ENCODE data around the gene PHLDA2.
"Not testable (repeated sequence)": the region's sequence is repeated elsewhere in the genome, so short reads cannot be mapped to it uniquely, and the experiment has no call there.

Gene PHLDA2

DNA sequence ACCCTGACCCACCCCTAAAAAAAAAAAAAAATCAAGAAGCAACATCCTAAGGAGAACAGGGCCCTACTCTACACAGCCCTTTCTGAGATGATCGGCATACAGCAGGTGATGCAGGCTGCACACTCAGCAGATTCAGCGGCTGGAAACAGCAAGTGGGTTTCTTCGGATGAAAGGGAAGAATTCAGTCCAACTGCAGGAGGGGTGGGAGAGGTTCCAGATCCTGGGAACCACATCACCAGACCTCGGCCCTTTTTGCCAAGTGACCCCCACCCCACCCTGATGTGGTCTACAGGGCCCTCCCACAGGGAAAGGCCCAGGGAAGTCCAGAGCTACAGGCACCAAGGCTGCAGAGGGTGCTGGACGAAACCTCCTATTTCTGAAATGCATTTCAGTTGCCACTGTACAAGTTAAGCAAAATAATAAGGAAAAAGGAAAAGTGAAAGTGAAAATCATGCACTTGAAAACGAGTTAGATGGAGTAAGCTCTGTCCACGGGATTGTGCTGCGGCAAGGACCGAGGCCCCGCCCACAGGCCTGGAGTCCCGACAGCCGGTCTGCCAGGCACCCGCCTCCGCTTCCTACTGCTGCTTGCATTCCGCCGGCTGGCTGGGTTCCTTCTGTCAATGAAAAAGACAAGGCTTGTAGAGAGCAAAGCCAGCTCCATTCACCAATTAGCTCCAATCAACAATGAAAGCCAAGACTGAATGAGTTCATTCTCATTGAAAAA, 16.0 kb upstream of the PHLDA2 start:
- peak; percentile 17 to 85 (median 66) for DNase-seq

DNA sequence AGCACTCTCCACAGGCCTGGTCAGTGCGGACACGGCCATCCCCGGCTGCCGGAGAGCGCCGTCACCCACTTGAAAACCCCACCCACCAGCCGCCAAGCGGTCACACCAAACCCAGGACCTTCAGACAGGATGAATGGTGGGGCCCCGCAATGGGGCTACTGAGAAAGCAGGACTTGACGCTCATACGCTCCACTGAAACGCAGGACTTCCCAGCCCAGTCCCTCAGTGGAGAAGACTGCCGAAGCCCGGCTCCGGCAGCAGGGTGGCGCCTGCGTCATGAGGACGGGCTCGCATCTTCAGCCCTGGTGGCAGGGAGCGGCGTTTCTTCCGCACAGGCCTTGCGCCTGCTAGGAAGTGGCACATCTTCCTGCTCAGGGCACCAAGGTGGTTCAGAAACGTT, 15.3 kb upstream of the PHLDA2 start:
- no peak for DNase-seq

DNA sequence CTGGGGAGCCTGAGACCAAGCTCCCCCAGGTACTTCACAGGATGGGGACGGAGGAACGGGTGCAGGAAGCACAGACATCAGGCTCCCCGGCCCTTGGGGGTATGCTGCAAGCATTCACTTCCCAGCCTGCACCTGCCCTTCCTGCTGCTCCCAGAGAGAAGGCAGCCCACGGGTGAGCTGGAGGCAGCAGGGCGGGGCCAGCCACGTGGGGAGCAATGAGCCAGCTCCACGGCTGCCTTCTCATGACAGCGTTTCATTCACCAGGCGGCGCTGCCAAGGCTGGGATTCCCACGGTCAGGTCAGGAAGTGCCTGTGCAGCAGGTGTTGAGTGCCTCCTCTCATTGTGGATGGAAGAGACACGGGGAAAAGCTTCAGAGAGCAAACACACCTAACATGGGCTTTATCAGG, 14.5 kb upstream of the PHLDA2 start:
- DNase-seq, result no peak

DNA sequence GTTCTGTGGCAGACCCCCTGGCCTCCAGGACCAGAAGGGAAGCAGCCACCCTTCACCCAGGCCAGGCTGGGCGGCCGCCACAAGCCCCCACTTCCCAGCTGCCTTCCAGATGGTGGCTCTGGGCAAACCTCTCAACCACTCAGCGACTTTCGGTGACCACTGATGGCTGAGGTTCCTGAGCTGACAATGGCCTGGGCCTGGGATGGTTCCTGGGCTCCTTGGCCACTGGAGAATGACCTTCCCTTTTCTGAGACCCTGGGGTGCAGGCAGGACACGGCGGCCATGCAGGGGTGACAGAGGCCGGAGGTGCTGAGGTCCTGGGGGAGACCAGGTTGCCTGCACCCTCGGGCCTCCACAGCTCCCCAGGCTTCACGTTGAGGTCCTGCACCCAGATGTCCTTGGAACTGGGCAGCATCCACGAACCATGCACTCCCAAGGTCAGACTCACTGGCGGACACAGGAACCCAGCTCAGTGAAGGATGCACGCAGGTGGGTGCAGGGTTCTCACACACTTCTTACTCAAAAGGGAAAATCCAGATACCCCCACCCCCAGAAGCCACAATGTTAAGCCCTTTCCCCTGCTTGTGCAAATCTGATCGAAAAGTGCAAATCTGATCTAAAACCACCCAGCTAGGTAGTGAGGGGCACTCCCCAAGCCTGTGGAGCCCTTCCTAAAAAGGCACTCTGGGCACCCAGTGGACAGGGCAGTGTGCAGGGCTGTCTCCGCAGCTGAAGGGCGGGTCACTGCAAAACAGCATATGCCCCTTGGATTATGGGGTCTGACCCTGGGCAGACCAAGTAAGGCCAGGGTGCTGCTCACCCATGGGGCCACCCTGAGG, 13.9 kb upstream of the PHLDA2 start:
- DNase-seq, result no peak

DNA sequence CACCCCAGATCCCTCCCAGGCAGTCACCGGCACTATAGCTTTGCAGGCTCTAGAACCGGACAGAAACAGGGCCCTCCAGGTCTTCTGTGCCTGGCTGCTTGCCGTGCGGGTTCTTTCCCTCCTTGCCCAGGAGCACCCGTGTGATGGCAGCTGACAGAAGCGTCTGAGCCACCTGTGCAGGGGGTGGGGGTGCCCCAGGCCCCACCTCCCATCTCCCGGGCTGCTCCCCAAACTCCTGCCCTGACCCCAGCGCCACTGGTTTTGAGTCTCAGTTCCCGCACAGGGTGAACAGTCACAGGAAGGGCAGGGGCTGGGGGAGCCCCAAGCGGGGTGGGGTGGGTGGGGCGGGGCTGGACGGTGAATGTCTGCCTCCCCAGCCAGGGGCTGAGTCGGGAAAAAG, 13.2 kb upstream of the PHLDA2 start:
- DNase-seq, result no peak

DNA sequence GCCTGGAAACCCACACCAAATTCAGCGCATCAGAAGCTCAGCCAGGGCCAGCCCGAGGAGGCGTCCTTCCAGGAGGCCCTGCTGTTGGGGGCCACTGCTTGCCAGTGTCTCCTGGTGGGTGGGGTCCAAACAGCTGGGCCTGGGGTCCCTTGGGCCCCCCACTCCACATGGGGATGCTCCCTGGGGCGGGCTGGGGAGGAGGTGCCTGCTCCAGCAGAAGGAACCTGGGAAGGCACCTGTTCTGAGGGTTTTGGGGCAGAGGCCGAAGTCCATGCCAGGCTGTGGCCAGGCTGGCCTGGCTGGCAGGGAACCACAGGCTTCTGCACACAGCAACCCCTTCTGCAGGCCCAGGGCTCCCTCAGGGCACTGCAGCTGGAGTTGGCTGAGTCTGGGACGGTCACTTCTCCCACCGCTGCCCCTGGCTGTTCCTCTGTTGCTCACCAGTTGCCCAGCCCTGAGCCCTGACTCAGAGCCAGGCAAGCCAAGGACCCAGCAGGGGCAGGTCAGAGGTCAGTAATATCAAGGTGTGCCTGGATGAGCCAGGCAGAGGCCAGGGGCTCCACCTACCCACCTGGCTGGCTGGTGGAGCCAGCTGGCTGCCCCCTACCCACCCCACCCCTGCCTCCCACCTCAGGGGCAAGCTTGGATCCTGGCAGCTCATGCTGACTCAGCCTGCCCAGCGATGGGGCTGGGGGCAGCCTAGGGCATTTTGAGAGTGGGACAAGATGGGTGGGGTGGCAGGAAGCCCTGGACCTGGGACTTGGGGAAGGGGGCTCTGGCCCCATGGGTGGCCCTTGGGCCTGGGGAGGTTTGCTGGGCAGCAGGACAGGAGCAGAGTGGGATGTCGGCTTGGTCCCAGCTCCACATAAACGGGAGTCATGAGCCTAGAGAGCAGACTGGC, 12.0 kb upstream of the PHLDA2 start:
- no peak for DNase-seq

DNA sequence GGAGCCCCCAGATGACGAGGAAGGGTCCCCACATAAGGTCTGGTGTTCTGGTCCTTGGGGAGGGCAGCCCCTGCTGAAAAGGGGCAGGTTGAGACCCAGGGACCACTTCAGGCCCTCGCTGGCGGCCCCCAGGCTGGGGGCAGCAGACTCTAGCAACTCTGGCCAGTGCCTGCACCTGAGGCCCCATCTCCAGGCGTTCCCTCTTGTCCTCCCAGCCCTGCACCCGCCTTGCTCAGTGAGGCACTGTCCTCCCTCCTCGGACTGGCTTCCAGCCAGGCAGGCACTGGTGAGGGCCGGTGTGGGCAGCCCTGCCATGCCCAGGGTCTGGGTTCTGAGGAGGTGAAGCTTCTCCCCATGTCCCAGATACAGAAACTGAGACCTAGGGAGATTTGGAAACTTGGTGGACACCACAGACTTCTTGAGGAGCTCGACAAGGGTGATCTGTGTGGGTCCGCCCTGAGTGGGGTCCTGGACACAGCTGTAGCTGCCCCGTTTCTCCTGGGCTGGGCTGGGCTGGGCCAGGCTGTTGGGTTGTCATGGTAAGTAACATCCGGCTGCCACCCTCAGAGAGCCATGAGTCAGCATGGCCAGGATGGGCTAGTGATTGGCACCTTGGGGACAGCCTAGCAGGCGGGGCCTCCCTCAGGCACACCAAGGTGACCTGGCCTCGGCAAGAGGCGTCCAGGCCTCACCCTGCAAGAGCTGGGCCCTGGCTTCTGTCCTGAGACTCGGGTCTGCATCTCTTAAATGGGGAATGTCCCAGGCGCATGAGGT, 11.1 kb upstream of the PHLDA2 start:
- no peak for DNase-seq

DNA sequence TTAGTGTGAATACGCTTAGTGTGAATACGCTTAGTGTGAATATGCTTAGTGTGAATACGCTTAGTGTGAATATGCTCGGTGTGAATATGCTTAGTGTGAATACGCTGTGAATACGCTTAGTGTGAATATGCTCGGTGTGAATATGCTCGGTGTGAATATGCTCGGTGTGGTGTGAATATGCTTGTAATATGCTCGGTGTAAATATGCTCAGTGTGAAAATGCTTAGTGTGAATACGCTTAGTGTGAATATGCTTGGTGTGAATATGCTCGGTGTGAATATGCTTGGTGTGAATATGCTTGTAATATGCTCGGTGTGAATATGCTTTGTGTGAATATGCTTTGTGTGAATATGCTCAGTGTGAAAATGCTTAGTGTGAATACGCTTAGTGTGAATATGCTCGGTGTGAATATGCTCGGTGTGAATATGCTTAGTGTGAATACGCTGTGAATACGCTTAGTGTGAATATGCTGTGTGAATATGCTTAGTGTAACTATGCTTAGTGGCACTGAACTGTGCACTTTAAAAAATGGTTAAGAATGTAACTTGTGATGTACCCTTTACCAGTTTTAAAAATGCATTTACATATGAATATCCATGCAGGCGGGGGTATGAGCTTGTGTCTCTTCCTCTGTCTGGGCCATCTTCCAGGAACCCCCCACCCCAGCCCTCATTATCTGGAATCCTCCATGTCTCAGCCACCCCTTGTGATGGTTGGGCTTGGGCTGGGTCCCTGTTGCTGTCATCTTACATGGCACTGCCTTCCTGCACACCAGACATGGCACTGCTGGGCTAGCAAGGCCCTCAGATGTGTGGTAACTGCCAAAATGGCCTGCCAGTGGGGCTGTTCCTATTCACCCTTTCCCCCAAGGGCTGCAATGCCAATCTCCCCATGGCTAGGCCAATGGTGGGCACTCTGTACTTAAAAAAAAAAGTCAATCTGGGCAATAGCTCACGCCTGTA, 9.5 kb upstream of the PHLDA2 start:
- DNase-seq, result not testable (repeated sequence)

DNA sequence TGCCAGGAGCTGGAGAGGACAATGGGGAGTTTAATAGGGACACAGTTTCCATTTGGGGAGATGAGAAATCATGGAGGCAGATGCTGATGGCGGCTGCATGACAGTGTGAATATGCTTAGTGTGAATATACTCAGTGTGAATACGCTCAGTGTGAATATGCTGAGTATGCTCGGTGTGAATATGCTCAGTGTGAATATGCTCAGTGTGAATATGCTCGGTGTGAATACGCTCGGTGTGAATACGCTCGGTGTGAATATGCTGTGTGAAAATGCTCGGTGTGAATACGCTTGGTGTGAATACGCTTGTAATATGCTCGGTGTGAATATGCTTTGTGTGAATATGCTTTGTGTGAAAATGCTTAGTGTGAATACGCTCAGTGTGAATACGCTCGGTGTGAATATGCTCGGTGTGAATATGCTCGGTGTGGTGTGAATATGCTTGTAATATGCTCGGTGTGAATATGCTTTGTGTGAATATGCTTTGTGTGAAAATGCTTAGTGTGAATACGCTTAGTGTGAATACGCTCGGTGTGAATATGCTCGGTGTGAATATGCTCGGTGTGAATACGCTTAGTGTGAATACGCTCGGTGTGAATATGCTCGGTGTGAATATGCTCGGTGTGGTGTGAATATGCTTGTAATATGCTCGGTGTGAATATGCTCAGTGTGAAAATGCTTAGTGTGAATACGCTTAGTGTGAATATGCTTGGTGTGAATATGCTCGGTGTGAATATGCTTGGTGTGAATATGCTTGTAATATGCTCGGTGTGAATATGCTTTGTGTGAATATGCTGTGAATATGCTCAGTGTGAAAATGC, 8.6 kb upstream of the PHLDA2 start:
- not testable (repeated sequence) for DNase-seq

DNA sequence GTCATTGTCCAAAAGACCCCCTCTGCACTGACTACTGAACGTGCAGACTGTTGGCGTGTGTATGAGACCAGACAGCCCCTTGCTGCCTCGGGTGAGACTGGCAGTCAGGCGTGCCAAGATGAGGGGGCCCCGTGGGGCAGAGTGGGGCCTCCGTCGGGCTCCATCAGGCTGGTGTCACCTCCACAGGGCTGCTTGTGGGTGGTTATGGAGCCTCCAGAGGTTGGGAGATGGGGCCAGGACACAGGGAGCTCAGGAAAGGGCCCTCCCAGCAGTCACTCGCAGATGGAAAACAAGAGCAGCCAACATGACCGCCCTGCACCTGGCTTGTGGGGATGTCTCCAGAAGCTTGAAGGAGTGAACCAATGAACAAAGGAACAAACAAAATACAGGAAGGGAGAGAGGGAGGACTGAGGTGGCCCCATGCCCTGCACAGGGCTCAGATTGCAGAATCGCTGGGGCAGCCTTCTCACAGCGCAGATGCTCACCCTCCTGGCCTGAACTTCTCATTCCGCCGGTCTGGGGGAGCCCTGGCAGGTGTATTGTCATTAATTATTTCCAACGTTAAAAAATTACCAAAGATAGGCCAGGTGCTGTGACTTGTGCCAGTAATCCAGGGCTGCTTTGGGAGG, 5.5 kb upstream of the PHLDA2 start:
- no peak for DNase-seq

DNA sequence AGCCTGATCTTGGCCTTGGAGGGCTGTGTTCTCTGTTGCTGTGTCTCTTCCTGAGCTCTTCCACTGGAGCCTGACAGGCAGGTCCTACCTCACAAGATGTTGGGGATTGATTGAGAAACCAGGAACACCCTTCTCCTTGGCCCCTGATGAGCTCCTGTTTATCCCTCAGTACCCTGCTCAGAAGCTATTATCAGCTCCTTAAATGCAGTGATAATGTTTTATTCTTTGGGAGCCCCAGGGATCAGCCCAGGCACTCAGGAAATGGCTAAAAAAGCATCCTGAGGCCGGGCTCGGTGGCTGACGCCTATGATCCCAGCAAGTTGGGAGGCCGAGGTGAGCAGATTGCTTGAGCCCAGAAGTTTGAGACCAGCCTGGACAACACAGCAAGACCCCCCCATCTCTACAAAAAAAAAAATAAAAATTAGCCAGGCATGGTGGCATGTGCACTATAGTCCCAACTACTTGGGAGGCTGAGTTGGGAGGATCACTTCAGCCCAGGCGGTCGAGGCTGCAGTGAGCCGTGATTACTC, 4.9 kb upstream of the PHLDA2 start:
- no peak for DNase-seq

DNA sequence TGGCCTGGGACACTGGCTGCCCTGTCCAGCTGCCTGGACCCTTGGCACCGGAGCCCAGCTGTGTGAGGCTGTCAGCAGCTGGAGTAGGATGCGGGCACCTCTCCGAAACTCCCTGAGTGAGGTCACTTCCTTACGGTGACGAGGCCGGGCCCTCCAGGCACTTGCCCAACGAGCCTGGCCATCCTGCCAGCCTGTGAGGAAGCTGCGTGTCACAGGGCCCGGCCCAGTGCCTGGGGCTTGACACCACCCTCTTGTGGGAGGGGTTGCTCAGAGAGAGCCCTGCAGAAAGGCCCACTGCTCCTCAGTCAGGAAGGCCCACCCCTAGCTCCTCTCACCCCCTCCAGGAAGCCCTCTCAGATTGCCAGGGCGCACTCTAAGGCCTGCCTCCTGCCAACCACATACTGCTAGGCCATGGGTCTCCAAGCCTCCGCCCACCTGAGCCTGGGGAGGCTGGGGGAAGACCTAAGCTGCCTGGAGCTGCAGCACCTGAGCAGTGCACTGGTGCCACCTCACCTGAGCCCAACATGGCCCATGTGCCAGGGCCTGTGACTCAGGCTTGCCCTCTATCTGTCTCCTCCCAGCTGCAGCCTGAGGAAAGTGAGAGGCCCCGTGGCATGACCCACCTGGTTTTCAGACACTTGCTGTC, 4.3 kb upstream of the PHLDA2 start:
- DNase-seq, result peak in 2 of 14 donors; percentile 24 to 41

DNA sequence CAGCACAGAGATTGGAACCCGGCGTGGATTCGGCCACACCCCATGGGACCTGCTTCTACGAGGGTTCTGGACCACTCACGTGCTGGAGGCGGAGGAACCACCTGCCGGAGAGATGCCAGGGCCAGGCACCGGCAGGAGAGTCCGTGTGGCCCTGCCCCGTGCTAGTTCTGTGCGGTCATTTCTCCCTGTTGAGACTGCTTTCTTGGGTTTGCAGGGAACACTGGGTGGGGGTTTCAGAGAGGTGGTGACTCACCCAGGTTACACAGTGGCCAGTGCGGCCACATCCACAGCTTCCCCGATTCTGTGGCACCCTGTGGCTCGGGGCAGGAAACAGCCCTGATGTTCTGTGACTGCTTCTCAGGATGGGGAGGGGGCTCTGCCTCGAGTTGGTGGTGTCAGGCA, 3.6 kb upstream of the PHLDA2 start:
- DNase-seq, result no peak

DNA sequence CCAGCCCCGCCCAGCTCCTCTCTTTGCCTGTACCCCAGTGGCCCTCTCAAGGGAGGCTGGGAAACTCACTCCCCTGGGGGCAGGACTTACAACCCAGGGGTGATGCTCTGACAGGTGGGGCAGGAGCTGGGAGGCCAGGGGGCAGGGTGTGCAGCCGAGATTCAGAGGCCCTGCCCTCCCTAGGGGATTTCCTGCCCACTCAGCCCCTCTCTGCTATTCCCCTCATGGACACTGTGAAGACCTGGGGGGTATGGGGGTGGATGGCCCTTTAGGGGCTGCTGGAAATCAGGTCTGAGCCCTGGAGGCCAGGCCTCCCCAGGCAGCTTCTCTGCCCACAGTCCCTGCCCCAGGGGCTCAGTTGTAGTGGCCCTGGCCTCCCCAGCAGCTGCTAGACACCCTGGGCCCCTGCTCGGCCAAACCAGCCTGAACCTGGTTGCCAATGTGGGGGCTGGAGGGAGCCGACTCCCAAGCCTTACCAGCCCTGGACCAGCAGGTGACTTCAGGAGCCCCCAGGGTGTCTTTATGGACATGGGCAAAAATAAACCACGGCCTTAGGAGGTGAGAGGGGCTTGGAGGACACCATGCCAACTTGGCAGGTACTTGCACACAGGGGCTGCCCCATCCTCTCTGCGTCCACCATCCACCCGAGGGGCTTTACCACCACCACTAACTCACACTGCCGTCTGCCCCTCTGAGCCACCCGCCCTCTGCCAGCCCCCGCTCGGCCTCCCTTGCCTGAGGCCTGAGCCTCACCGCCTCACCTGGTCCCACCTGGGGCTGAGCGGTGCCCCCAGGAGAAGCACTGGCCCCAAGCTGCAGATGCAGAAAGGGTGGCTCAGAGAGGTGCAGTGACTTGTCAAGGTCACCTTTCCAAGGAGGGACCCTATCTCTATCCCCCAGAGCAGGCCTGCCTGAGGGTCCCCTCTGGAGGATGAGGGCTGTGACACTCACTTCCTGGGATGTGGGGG, 2.8 kb upstream of the PHLDA2 start:
- no peak for DNase-seq

DNA sequence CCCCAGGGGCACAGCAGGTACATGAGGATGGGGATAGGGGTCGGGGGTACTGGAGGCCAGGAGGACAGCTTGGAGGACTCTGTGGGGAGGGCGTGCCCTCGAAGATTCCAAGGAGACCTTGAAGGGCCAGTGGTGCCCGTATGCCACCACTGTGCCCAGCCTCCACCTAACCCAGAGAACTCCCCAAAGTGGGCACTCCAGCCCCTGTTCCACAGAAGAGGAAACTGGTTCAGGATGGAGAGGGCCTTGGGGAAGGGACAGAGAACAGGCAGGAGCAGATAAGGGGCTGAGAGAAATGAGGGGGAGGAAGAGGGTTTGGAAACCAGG, 2.2 kb upstream of the PHLDA2 start:
- DNase-seq, result no peak

DNA sequence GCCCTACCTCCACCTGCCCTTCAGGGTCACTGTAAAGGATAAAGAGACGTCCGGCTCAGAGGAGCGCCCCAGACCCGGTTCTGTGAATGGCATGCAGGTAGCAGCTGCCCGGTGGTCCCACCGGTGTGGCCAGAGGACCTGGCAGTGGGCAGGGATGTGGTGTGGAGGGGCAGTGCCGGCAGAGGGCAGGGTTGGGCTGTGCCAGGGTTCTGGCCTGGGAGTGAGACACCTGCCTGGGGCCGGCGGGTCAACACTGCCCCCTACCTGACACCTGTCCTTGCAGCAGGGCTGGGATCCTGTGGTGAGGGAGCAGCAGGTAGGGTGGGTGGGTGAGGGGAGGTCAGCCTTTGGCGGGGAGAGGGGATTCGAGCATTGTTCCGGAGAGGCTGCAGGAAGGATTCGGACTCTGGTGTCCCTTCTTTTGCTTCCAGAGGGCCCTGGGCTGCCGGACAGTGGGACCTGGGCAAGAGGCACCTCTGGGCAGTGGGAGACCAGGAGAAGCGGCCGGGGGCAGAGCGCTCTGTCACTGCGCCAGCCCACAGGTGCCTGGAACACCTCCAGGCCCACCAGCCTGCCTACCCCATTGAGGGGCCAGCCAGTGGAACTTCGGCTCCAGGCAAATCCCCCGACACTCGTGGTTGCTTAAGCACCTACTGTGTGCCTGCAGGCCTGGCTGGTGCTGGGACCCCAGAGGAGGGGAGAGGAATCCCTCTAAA, 1.6 kb upstream of the PHLDA2 start:
- DNase-seq, result peak in 1 of 14 donors; percentile 21

All from C1 segment of cervical spinal cord (tissue), 14 donors.